GM21717 (cell line): Measurements from ENCODE around the gene TRPV6.

Source experiments
- ATAC-seq: cut with Tn5 transposase; IDR thresholded peaks from one replicate; pipeline ENCODE4 v1.9.1; 2021; ENCODE audit warnings: mild to moderate bottlenecking, moderate library complexity; ENCODE audit not compliant: unreplicated experiment

The TRPV6 gene

GRCh38 chr7:142855756-142856564 lies 29.6 kb downstream of the TRPV6 start:
- no peak for ATAC-seq

GRCh38 chr7:142855114-142855743 lies 30.3 kb downstream of the TRPV6 start:
- ATAC-seq = no peak

DNA sequence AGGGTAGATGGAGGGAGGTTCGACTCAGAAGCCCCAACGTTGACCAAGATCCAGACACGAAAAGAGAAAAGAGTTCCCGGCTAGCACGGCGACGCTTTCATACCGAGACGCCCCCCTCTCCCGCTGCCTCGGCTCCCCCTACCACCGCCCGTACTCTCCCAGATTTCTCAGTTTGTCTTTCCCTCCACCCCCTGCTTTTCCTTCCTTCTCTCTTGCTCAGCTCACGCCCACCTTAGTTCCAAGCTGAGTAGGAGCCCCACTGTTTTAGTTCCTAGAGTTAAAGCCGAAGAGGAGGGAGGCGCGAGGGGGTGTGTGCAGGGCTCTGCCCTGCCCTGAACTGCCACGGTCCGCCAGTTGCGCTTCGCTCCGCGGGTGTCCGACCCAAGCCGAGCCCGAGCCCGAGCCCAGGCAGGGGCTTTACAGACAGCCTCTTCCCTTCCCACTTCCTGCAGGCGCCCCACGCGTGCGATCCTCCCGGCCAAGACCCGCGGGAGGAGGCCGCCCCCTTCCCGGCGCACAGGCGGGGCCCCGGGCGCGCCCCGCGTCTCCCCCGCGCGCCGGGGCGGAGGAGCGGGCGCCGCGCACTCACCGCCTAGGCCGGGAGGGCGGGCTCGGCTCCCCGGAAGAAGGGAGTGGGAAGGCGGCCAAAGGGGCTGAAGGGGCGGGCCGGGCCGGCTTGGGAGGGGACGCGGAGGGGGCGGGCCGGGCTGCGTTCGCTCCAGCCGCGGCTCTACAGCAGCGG lies 31.0 kb downstream of the TRPV6 start, which contains the start of gene EPHB6:
Gene EPHB6 (plus strand): TSS at position 705 of the 742 bp plus-strand sequence. CDS start 8,152 bp downstream, outside the sequence.
- peak; percentile 65 for ATAC-seq

- peak; percentile 92 for ATAC-seq
These were observed 31.7 kb downstream of the TRPV6 start for GRCh38 chr7:142853739-142854371.

DNA sequence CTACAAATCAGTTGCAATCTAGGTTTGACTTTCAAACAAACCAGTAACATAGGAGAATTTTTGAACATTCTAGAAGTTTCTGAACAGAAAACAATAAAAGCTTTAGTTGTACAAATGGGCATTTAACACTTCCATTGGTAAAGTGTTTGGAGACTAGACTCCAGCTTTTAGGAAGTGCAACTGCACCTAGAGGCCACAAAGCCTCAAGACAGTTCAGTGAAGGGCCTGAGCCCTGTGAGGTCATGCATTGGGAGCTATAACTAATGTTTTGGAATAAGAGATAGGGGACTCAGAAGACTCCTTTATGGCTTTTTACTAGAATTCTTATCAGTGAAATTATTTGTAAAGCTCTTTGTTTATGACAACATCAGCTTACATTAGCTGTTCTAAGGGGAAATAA lies 33.6 kb downstream of the TRPV6 start:
- ATAC-seq = no peak

DNA sequence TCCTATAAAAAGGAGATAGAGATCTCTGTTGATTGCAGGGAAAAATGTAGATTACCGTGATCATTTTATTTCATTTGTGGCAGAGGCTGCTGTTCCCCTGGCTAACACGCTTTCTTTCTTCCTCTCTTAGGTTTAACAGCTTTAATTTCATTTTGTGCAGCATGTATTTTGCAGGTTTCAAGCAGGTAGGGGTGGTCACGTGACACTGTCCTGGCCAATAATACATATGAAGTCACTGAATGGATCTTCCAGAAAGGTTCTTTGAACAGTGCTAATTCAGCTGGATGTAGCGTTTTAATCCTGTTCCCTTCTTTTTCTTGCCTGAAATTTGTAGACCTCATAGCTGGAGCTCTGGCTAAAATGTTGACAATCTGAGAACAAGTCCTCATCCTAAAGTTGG lies 34.3 kb downstream of the TRPV6 start:
- ATAC-seq = no peak

GRCh38 chr7:142847353-142847752 lies 38.2 kb downstream of the TRPV6 start:
- ATAC-seq = no peak

- no peak for ATAC-seq
These were observed 43.2 kb downstream of the TRPV6 start for GRCh38 chr7:142842251-142842766.

- no peak for ATAC-seq
These were observed 46.9 kb downstream of the TRPV6 start for GRCh38 chr7:142838461-142839213.

DNA sequence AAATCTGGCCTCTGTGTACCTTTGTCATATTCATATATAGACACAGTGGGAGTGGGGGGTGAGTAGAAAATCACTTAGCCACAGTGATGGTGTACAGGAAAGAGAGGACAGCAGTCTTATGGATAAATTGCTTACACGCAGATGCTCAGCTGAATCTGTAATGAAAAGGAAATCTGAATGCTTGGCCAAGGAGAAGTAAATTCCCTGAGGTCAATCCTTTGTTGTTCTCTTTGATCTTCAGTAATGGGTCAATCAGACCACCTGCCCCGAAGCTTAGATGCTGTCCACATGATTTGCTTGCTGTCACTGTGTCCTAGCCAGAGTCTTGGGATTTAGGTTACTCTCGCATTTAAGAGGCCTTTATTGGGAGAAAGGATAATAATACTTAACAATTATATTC lies 49.1 kb downstream of the TRPV6 start:
- ATAC-seq = no peak

DNA sequence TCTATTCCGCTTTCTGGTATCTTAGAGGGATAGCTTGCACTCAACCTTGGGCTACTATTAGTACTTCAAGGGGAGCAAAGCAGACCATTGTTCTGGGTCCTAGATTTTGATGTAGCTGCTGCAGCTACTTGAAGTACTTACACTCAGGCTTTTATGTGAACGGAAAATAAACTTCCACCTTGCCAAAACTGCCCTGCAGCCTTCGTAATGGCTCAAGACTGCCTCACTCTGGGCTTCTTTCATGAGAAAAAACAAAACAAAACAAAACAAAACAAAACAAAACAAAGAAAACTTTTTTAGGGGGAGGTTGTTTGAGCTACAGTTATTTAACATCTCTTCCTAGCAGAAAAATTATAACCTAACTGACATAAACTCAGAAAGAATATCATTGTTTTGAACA lies 50.1 kb downstream of the TRPV6 start:
- no peak for ATAC-seq

DNA sequence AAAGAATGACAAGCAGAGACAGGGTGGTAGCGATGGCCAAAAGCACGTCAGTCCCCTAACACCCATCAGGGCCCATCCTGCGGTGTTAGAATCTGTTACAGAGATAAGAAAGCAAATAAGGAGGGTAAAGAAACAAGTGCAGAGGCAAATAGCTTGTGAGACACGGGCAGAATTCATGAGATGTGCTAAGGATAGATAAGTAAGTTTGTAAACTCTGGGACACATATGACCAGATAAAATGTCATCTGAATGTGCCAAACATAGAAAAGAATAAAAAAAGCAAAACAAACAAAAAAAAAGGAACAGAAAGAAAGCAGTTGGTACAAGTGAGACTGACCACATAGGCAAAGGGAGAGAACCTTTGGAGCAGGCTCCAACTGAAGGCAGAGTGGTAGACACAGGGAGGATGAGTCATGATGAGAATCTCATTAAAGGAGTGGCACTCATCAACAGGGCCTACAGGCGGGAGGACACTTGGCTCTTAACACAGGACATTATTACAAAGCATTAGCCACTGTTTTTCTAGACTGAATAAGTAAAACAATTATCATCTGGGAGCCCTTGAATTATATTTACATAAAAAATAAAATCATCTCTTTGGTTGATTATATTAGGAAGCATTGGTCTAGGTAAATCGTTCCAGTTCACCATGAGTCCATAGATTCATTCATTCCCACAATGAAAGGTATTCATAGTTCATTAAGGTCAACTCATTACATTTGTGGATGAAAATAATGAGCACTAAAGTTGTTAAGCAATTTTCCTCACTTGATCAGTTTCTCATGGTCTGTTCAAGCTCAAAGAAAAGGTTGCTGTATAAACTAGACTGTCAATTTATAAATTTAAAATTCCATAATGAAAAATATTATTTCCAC lies 52.1 kb downstream of the TRPV6 start:
- peak; percentile 80 for ATAC-seq

DNA sequence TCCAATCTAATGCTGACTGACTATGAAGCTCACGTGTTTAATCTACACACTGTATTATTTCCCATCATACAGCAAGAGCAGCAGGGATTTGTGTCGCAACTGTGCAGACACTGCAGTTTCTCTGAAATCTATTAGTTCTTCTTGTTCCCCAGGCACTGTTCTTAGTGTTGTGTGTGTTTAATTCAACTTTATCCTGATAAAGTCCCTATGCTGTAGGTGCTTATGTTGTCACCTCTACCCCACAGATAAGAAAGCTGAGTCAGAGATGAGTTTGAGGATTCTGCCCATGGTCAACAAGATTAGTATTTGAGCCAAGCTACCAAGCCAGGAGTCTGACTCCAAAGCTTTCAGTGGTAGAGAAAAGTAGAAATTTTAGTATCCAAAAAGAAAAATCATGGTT lies 53.1 kb downstream of the TRPV6 start:
- ATAC-seq = no peak

- ATAC-seq = no peak
These were observed 57.5 kb downstream of the TRPV6 start for GRCh38 chr7:142827951-142828500.

DNA sequence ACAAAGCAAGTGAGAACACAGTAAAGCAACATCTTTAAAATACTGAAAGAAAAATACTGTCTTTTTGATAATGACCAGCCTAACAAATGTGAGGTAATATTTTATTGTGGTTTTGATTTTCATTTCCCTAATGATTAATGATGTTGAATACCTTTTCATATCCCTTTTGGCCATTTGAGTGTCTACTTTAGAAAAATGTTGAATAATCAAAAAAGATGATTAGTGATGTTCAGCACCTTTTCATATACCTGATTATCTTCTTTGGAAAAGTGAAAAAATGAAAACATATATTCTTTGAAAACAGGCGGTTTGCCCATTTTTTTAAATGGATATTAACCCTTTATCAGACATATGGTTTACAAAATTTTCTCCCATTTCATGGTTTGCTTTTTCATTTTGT lies 62.8 kb downstream of the TRPV6 start:
- no peak for ATAC-seq
